ENCODE results near the gene CTNNA2.
"Not testable (repeated sequence)": the region's sequence is repeated elsewhere in the genome, so short reads cannot be mapped to it uniquely, and the experiment has no call there.

Gene CTNNA2

GRCh38 chr2:80136338-80136737 is 623.5 kb downstream of the CTNNA2 start:
- Mint-ChIP-seq H3K27ac (no peak overlapping the region), H3K4me1 (no peaks in the 10 kb centered on the region), H3K27me3 (no peaks in the 10 kb centered on the region), H3K4me3 (no peak overlapping the region), H3K9me3 (peaks cover 31% of the 10 kb centered on the region), H3K36me3 (ENCODE audit: low read depth) (no peaks in the 10 kb centered on the region)
- no peak for ATAC-seq
- DNase-seq = no peak

GRCh38 chr2:80139001-80139400 is 626.1 kb downstream of the CTNNA2 start:
- H3K4me3 Mint-ChIP-seq = no peak overlapping the region
- no peak for ATAC-seq
- no peaks in the 10 kb centered on the region for H3K36me3 Mint-ChIP-seq (ENCODE audit: low read depth)
- H3K4me1 Mint-ChIP-seq = no peaks in the 10 kb centered on the region
- H3K27ac Mint-ChIP-seq = no peak overlapping the region
- peaks cover 37% of the 10 kb centered on the region for H3K9me3 Mint-ChIP-seq
- H3K27me3 Mint-ChIP-seq = no peaks in the 10 kb centered on the region
- no peak for DNase-seq

- Mint-ChIP-seq H3K27me3 (no peaks in the 10 kb centered on the region), H3K9me3 (peaks cover 32% of the 10 kb centered on the region), H3K36me3 (ENCODE audit: low read depth) (no peaks in the 10 kb centered on the region), H3K4me1 (no peaks in the 10 kb centered on the region), H3K4me3 (no peak overlapping the region), H3K27ac (no peak overlapping the region)
- ATAC-seq = no peak
- no peak for DNase-seq
These were observed 628.3 kb downstream of the CTNNA2 start for GRCh38 chr2:80141007-80141726.

- Mint-ChIP-seq H3K4me1 (no peaks in the 10 kb centered on the region), H3K9me3 (peaks cover 9% of the 10 kb centered on the region), H3K27ac (no peak overlapping the region), H3K36me3 (ENCODE audit: low read depth) (no peaks in the 10 kb centered on the region), H3K4me3 (no peak overlapping the region), H3K27me3 (no peaks in the 10 kb centered on the region)
- DNase-seq (no peak), ATAC-seq (no peak)
These were observed 632.6 kb downstream of the CTNNA2 start for GRCh38 chr2:80145499-80145898.

- not testable (repeated sequence) for DNase-seq; H3K9me3 Mint-ChIP-seq; H3K27me3 Mint-ChIP-seq; H3K4me1 Mint-ChIP-seq; H3K4me3 Mint-ChIP-seq; H3K36me3 Mint-ChIP-seq (ENCODE audit: low read depth); H3K27ac Mint-ChIP-seq; ATAC-seq
These were observed 633.9 kb downstream of the CTNNA2 start for GRCh38 chr2:80146757-80147156.

GRCh38 chr2:80147690-80148089 is 634.8 kb downstream of the CTNNA2 start:
- no peak overlapping the region for H3K27ac Mint-ChIP-seq
- H3K9me3 Mint-ChIP-seq = peaks cover 3% of the 10 kb centered on the region
- no peaks in the 10 kb centered on the region for H3K4me1 Mint-ChIP-seq
- DNase-seq (no peak), ATAC-seq (no peak)
- H3K36me3 Mint-ChIP-seq (ENCODE audit: low read depth) = no peaks in the 10 kb centered on the region
- no peak overlapping the region for H3K4me3 Mint-ChIP-seq
- no peaks in the 10 kb centered on the region for H3K27me3 Mint-ChIP-seq

- ATAC-seq (no peak), DNase-seq (no peak)
- peaks cover 3% of the 10 kb centered on the region for H3K9me3 Mint-ChIP-seq
- H3K36me3 Mint-ChIP-seq (ENCODE audit: low read depth) = no peaks in the 10 kb centered on the region
- no peak overlapping the region for H3K4me3 Mint-ChIP-seq
- H3K27ac Mint-ChIP-seq = no peak overlapping the region
- no peaks in the 10 kb centered on the region for H3K27me3 Mint-ChIP-seq
- no peaks in the 10 kb centered on the region for H3K4me1 Mint-ChIP-seq
These were observed 636.1 kb downstream of the CTNNA2 start for GRCh38 chr2:80148906-80149305.

- Mint-ChIP-seq H3K4me3 (no peak overlapping the region), H3K27ac (no peak overlapping the region), H3K36me3 (ENCODE audit: low read depth) (no peaks in the 10 kb centered on the region), H3K27me3 (no peaks in the 10 kb centered on the region), H3K9me3 (no peaks in the 10 kb centered on the region), H3K4me1 (no peaks in the 10 kb centered on the region)
- ATAC-seq (no peak), DNase-seq (no peak)
These were observed 637.1 kb downstream of the CTNNA2 start for GRCh38 chr2:80149991-80150390.

- Mint-ChIP-seq H3K4me3 (no peak overlapping the region), H3K4me1 (no peaks in the 10 kb centered on the region), H3K36me3 (ENCODE audit: low read depth) (no peaks in the 10 kb centered on the region), H3K27me3 (no peaks in the 10 kb centered on the region), H3K27ac (no peak overlapping the region), H3K9me3 (no peaks in the 10 kb centered on the region)
- ATAC-seq = no peak
- DNase-seq = no peak
These were observed 638.4 kb downstream of the CTNNA2 start for GRCh38 chr2:80151248-80151647.

GRCh38 chr2:80151651-80152050 is 638.8 kb downstream of the CTNNA2 start:
- no peak overlapping the region for H3K27ac Mint-ChIP-seq
- H3K27me3 Mint-ChIP-seq = no peaks in the 10 kb centered on the region
- no peaks in the 10 kb centered on the region for H3K4me1 Mint-ChIP-seq
- H3K4me3 Mint-ChIP-seq = no peak overlapping the region
- H3K36me3 Mint-ChIP-seq (ENCODE audit: low read depth) = no peaks in the 10 kb centered on the region
- ATAC-seq (no peak), DNase-seq (no peak)
- no peaks in the 10 kb centered on the region for H3K9me3 Mint-ChIP-seq

- ATAC-seq = no peak
- no peaks in the 10 kb centered on the region for H3K9me3 Mint-ChIP-seq
- DNase-seq = no peak
- H3K27me3 Mint-ChIP-seq = no peaks in the 10 kb centered on the region
- no peaks in the 10 kb centered on the region for H3K4me1 Mint-ChIP-seq
- H3K36me3 Mint-ChIP-seq (ENCODE audit: low read depth) = no peaks in the 10 kb centered on the region
- no peak overlapping the region for H3K27ac Mint-ChIP-seq
- H3K4me3 Mint-ChIP-seq = no peak overlapping the region
These were observed 640.3 kb downstream of the CTNNA2 start for GRCh38 chr2:80153151-80153550.

- Mint-ChIP-seq H3K36me3 (ENCODE audit: low read depth) (no peaks in the 10 kb centered on the region), H3K27ac (no peak overlapping the region), H3K9me3 (no peaks in the 10 kb centered on the region), H3K4me3 (no peak overlapping the region), H3K27me3 (no peaks in the 10 kb centered on the region), H3K4me1 (no peaks in the 10 kb centered on the region)
- ATAC-seq (no peak), DNase-seq (no peak)
These were observed 640.9 kb downstream of the CTNNA2 start for GRCh38 chr2:80153768-80154167.

- no peak for ATAC-seq
- no peaks in the 10 kb centered on the region for H3K27me3 Mint-ChIP-seq
- no peaks in the 10 kb centered on the region for H3K4me1 Mint-ChIP-seq
These were observed 641.5 kb downstream of the CTNNA2 start for GRCh38 chr2:80154231-80154915.

GRCh38 chr2:80164375-80164774 is 651.5 kb downstream of the CTNNA2 start:
- Mint-ChIP-seq H3K4me3 (no peak overlapping the region), H3K27me3 (no peaks in the 10 kb centered on the region), H3K9me3 (peaks cover 18% of the 10 kb centered on the region), H3K36me3 (ENCODE audit: low read depth) (no peaks in the 10 kb centered on the region), H3K4me1 (no peaks in the 10 kb centered on the region), H3K27ac (no peak overlapping the region)
- DNase-seq (no peak), ATAC-seq (no peak)

More at GRCh38 chr2:80154231-80154915, 641.5 kb downstream of the CTNNA2 start:
- no peak for DNase-seq
- H3K36me3 Mint-ChIP-seq (ENCODE audit: low read depth) = no peaks in the 10 kb centered on the region
- H3K9me3 Mint-ChIP-seq = no peaks in the 10 kb centered on the region
- no peak overlapping the region for H3K4me3 Mint-ChIP-seq
- no peak overlapping the region for H3K27ac Mint-ChIP-seq

GRCh38 chr2:80166483-80167171 is 653.8 kb downstream of the CTNNA2 start:
- no peak overlapping the region for H3K4me3 Mint-ChIP-seq
- no peak overlapping the region for H3K27ac Mint-ChIP-seq
- no peaks in the 10 kb centered on the region for H3K36me3 Mint-ChIP-seq (ENCODE audit: low read depth)
- no peak for DNase-seq
- no peak for ATAC-seq
- peaks cover 8% of the 10 kb centered on the region for H3K9me3 Mint-ChIP-seq
- H3K4me1 Mint-ChIP-seq = no peaks in the 10 kb centered on the region
- no peaks in the 10 kb centered on the region for H3K27me3 Mint-ChIP-seq
